Transverse colon (tissue), 4 donors: ENCODE measurements around the gene BTBD19.

ENCODE experiments used
- CTCF ChIP-seq, 5 experiments: fragments of 200-600 bp in 3 of 5; fragments of 450-650 bp in 2 of 5; sonication (generic) in 3 of 5; IDR thresholded peaks; 1 replicate in 2 of 5; 2 replicates in 3 of 5; pipeline ENCODE4 v1.5.1; 2016 to 2017; ENCODE audit warnings: antibody characterized with exemption in 5 of 5, inconsistent platforms in 3 of 5, mild to moderate bottlenecking in 2 of 5, moderate library complexity in 1 of 5
- POLR2A ChIP-seq: fragments of 450-650 bp; IDR thresholded peaks from one replicate; pipeline ENCODE4 v1.6.1; 2016; ENCODE audit warnings: antibody characterized with exemption, mild to moderate bottlenecking, moderate library complexity
- POLR2AphosphoS5 ChIP-seq, 3 donors: sonication (generic); formaldehyde crosslinking; IDR thresholded peaks; one replicate each; pipeline ENCODE4 v1.6.1; 2016; ENCODE audit warnings: antibody characterized with exemption in 3 of 3

- TF ChIP-seq CTCF (IDR thresholded peaks at IDR 0.05) (no peak), POLR2A (no peak), POLR2AphosphoS5 (IDR thresholded peaks at IDR 0.05) (no peak)
Measured at GRCh38 chr1:44821240-44821715, 13.0 kb downstream of the BTBD19 start.
